CD14-positive monocyte (primary cell): ENCODE results near the gene SUZ12. TPM values are rescaled to one million over a fixed set of nuclear protein-coding genes. Genes with fewer than 3 reads are reported as not detected.
"Not testable (repeated sequence)": the region's sequence is repeated elsewhere in the genome, so short reads cannot be mapped to it uniquely, and the experiment has no call there.

Experiments used
- DNase-seq, 3 donors: peaks; one replicate each; pipeline ENCODE4 v3.0.0-alpha.2; 2011 to 2022
- H2AFZ ChIP-seq: 2 replicates; pipeline ENCODE4 v1.6.0; 2012; ENCODE audit warnings: mild to moderate bottlenecking, low read depth, low read length, inconsistent platforms; ENCODE audit not compliant: insufficient read depth, poor library complexity, severe bottlenecking
- H3K27ac ChIP-seq, 2 donors: 1 replicate in 1 of 2; 2 replicates in 1 of 2; pipeline ENCODE4 v1.5.1; 2012 to 2013; ENCODE audit warnings: low read length in 2 of 2, control low read depth in 1 of 2, inconsistent platforms in 1 of 2, low read depth in 1 of 2, mild to moderate bottlenecking in 1 of 2
- H3K27me3 ChIP-seq, 2 donors: one replicate each; pipeline versions ENCODE4 v1.6.0 to v1.6.1; 2011 to 2013; ENCODE audit warnings: low read length in 2 of 2; ENCODE audit not compliant: control insufficient read depth in 2 of 2, insufficient read depth in 2 of 2
- H3K36me3 ChIP-seq, 2 donors: replicated peaks in 1 of 2; 1 replicate in 1 of 2; 2 replicates in 1 of 2; pipeline versions ENCODE4 v1.5.1 to v1.6.1; 2012 to 2013; ENCODE audit warnings: low read length in 2 of 2, control low read depth in 1 of 2, inconsistent platforms in 1 of 2, mild to moderate bottlenecking in 1 of 2; ENCODE audit not compliant: insufficient read depth in 2 of 2, control insufficient read depth in 1 of 2
- H3K4me1 ChIP-seq, 2 donors: 1 replicate in 1 of 2; 2 replicates in 1 of 2; pipeline versions ENCODE4 v1.5.1 to v1.6.1; 2012 to 2013; ENCODE audit warnings: low read length in 2 of 2, control low read depth in 1 of 2, inconsistent platforms in 1 of 2, mild to moderate bottlenecking in 1 of 2, moderate library complexity in 1 of 2; ENCODE audit not compliant: insufficient read depth in 2 of 2, control insufficient read depth in 1 of 2
- H3K4me2 ChIP-seq: replicated peaks from 2 replicates; pipeline ENCODE3; 2012; ENCODE audit warnings: low read length, moderate library complexity, mild to moderate bottlenecking; ENCODE audit not compliant: poor library complexity, severe bottlenecking; ENCODE audit errors: extremely low read depth
- H3K4me3 ChIP-seq, 3 experiments: fragments of 200-600 bp in 1 of 3; sonication (generic) in 1 of 3; replicated peaks in 1 of 3; 1 replicate in 2 of 3; 2 replicates in 1 of 3; pipeline ENCODE4 v1.5.1; 2011 to 2013; ENCODE audit warnings: low read length in 3 of 3, mild to moderate bottlenecking in 3 of 3, control low read depth in 2 of 3, low read depth in 2 of 3, inconsistent platforms in 1 of 3, moderate library complexity in 1 of 3
- H3K79me2 ChIP-seq: 2 replicates; pipeline ENCODE4 v1.6.0; 2012; ENCODE audit warnings: mild to moderate bottlenecking, control low read depth, inconsistent platforms, low read length, moderate library complexity; ENCODE audit not compliant: insufficient read depth
- H3K9ac ChIP-seq: 2 replicates; pipeline ENCODE4 v1.6.0; 2017; ENCODE audit warnings: low read length, mild to moderate bottlenecking; ENCODE audit not compliant: insufficient read depth, poor library complexity, severe bottlenecking
- H3K9me3 ChIP-seq, 2 donors: replicated peaks in 1 of 2; 1 replicate in 1 of 2; 2 replicates in 1 of 2; pipeline versions ENCODE4 v1.5.1 to v1.6.1; 2012 to 2013; ENCODE audit warnings: low read length in 2 of 2, control low read depth in 1 of 2; ENCODE audit not compliant: control insufficient read depth in 1 of 2, insufficient read depth in 1 of 2
- H4K20me1 ChIP-seq: 2 replicates; pipeline ENCODE4 v1.6.0; 2012; ENCODE audit warnings: mild to moderate bottlenecking, low read length, control low read depth, moderate library complexity; ENCODE audit not compliant: insufficient read depth
- H3K27ac Mint-ChIP-seq, 7 donors: one replicate each; pipeline ENCODE4 v1.8.0; 2020; ENCODE audit warnings: mild to moderate bottlenecking in 7 of 7, mixed read lengths in 7 of 7, moderate library complexity in 6 of 7, inconsistent platforms in 2 of 7
- H3K27me3 Mint-ChIP-seq, 3 donors: one replicate each; pipeline ENCODE4 v1.8.0; 2021 to 2022; ENCODE audit warnings: low read depth in 3 of 3, mild to moderate bottlenecking in 3 of 3, mixed read lengths in 3 of 3, moderate library complexity in 3 of 3, inconsistent platforms in 1 of 3
- H3K36me3 Mint-ChIP-seq, 2 donors: one replicate each; pipeline ENCODE4 v1.8.0; 2020; ENCODE audit warnings: mixed read lengths in 2 of 2, inconsistent platforms in 1 of 2, mild to moderate bottlenecking in 1 of 2
- H3K4me1 Mint-ChIP-seq: one replicate; pipeline ENCODE4 v1.8.0; 2020; ENCODE audit warnings: mild to moderate bottlenecking, mixed read lengths
- H3K4me3 Mint-ChIP-seq, 2 donors: one replicate each; pipeline ENCODE4 v1.8.0; 2020; ENCODE audit warnings: mild to moderate bottlenecking in 2 of 2, mixed read lengths in 2 of 2, moderate library complexity in 1 of 2
- H3K9me3 Mint-ChIP-seq, 7 donors: one replicate each; pipeline ENCODE4 v1.8.0; 2020 to 2022; ENCODE audit warnings: mixed read lengths in 7 of 7, mild to moderate bottlenecking in 6 of 7, moderate library complexity in 6 of 7, inconsistent platforms in 2 of 7
- WGBS: methylation state at CpG from one replicate; pipeline ENCODE4 v1.1.5; 2013; ENCODE audit warnings: missing lambda C conversion rate; ENCODE audit not compliant: insufficient coverage; 5-methylcytosine and 5-hydroxymethylcytosine counted together
- intact Hi-C, 2 donors: fragments of 100-400 bp; cut with micrococcal nuclease; formaldehyde crosslinking; loops; one replicate each; pipeline versions ENCODE4 v1.15.0 to v1.15.1; 2023
- polyA plus RNA-seq, 3 donors: library from polyadenylated mRNA; depleted of rRNA in 1 of 3; unstranded in 2 of 3; stranded (reverse) in 1 of 3; fragments of 300-500 nt in 2 of 3; fragments of >200 nt in 1 of 3; fragmentation: Illumina TruSeq in 2 of 3; gene quantifications; 1 replicate in 2 of 3; 2 replicates in 1 of 3; pipeline ENCODE4 v1.2.3, GENCODE V29; 2012 to 2021

SUZ12 gene
- polyA plus RNA-seq, 3 donors = 6.3 to 9.9 (median 7.9) TPM

DNA sequence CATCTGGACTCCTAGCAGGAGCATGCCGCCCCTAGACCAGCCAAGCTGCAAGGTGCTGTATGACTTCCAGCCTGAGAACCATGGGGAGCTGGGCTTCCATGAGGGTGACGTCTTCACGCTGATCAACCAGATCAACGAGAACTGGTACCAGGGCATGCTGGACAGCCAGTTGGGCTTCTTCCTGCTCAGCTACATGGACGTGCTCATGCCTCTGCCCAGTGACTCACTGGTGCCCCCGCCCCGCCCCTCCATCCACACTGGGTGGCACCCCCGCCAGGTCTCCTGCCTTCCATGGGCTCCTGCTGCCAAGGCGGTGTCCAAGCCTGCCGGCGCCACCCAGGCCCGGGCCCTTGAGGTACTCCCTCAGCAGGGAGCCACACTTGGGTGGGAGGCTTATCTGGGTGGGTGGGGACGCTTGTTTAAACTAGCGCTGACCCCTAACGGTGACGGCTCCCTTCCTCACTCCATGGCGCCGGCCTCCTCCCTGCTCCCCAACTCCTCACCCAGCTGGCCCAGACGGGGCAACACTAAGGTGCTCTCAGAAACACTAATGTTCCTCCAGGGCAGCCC lies 104.6 kb downstream of the SUZ12 start:
- H3K9me3 Mint-ChIP-seq, H3K4me1 ChIP-seq, intact Hi-C loops, H2AFZ ChIP-seq, H3K27me3 Mint-ChIP-seq, DNase-seq, H3K27me3 ChIP-seq, H3K79me2 ChIP-seq, H3K4me2 ChIP-seq, H3K9me3 ChIP-seq, H3K27ac Mint-ChIP-seq, H3K4me3 Mint-ChIP-seq, H3K9ac ChIP-seq, H3K4me3 ChIP-seq, H4K20me1 ChIP-seq, H3K27ac ChIP-seq, H3K4me1 Mint-ChIP-seq: not testable (repeated sequence)
- WGBS = 94% methylated on average over 7 of the region's 19 CpGs
- H3K36me3 Mint-ChIP-seq = peaks cover 48 to 58% of the 10 kb centered on the region in 2 donors
- H3K36me3 ChIP-seq = peaks cover 31 to 46% of the 10 kb centered on the region in 2 donors

DNA sequence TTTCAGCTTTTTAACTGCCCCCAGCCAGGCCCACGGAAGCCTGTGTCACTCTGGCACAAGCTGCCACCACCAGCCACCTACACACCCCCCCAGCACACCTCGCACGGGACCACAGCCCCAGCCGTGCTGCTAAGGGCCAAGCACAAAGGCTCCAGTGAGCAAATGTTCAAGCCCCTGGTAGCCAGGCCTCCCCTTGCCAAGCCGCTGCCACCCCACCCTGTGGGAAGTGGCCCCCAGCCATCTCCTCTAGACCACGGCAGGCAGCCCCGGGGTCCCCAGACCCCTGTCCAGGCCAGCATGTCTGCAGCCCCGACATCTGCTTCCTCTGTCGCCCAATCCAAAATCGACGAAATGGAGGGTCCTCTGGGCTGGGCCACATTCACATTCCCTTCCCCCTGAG lies 105.5 kb downstream of the SUZ12 start:
- peaks cover 22 to 41% of the 10 kb centered on the region in 2 donors for H3K36me3 ChIP-seq
- H4K20me1 ChIP-seq, H3K9me3 Mint-ChIP-seq, H2AFZ ChIP-seq, H3K79me2 ChIP-seq, H3K27ac ChIP-seq, H3K9ac ChIP-seq, H3K9me3 ChIP-seq, intact Hi-C loops, H3K4me3 Mint-ChIP-seq, H3K4me3 ChIP-seq, H3K27me3 ChIP-seq, H3K4me1 ChIP-seq, H3K4me2 ChIP-seq, H3K27me3 Mint-ChIP-seq, H3K4me1 Mint-ChIP-seq, DNase-seq: not testable (repeated sequence)
- H3K27ac Mint-ChIP-seq = peak overlapping the region in 2 of 7 donors; percentile 21 to 68
- 83% methylated on average over 1 of the region's 11 CpGs for WGBS
- H3K36me3 Mint-ChIP-seq = peaks cover 40 to 51% of the 10 kb centered on the region in 2 donors

DNA sequence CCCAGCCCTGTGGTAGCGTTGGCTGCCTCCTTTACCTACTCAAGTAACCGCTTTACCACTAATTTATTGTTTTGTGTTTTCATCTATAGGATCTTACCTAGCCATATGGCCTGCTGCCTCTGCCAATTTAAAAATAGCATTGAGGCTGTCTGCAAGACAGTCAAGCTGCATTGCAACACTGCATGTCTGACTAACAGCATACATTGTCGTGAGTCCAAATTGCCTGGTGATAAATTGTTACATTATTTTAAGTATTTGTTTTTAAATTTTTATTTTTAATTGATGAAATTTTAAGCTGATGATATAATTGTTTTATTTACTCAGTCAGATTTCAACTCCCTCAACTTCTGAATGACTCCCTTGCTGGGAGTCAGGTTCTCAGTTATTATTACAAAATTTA lies 108.8 kb downstream of the SUZ12 start:
- H3K36me3 ChIP-seq = peaks cover 11 to 38% of the 10 kb centered on the region in 2 donors
- H2AFZ ChIP-seq, H3K4me3 ChIP-seq, H3K4me1 Mint-ChIP-seq, H3K9me3 ChIP-seq, H4K20me1 ChIP-seq, H3K27ac Mint-ChIP-seq, H3K4me3 Mint-ChIP-seq, H3K27me3 ChIP-seq, H3K79me2 ChIP-seq, H3K27me3 Mint-ChIP-seq, H3K27ac ChIP-seq, DNase-seq, H3K4me2 ChIP-seq, H3K9me3 Mint-ChIP-seq, H3K4me1 ChIP-seq, intact Hi-C loops, H3K9ac ChIP-seq: not testable (repeated sequence)
- peaks cover 36 to 44% of the 10 kb centered on the region in 2 donors for H3K36me3 Mint-ChIP-seq
- no CpG with 5 or more reads among the region's 3 CpGs for WGBS

DNA sequence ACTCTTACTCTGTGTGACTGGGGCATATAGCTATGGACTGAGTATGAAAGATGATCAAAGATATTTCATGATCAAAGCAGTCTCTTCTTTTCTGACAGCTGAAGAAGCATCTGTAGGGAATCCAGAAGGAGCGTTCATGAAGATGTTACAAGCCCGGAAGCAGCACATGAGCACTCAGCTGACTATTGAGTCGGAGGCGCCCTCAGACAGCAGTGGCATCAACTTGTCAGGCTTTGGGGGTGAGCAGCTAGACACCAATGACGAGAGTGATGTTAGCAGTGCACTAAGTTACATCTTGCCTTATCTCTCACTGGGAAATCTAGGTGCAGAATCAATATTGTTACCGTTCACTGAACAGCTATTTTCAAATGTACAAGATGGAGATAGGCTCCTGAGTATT lies 110.9 kb downstream of the SUZ12 start:
- H3K4me2 ChIP-seq, H3K4me3 ChIP-seq, H3K27ac Mint-ChIP-seq, intact Hi-C loops, H3K9ac ChIP-seq, H3K4me3 Mint-ChIP-seq, DNase-seq, H3K9me3 Mint-ChIP-seq, H3K79me2 ChIP-seq, H3K4me1 ChIP-seq, H3K27me3 Mint-ChIP-seq, H2AFZ ChIP-seq, H3K27me3 ChIP-seq, H3K9me3 ChIP-seq, H3K4me1 Mint-ChIP-seq, H3K27ac ChIP-seq, H4K20me1 ChIP-seq: not testable (repeated sequence)
- peaks cover 34 to 40% of the 10 kb centered on the region in 2 donors for H3K36me3 Mint-ChIP-seq
- WGBS = 95% methylated on average over 5 of the region's 6 CpGs
- H3K36me3 ChIP-seq = peaks cover 6 to 27% of the 10 kb centered on the region in 2 donors
